HFF-Myc (cell line): Measurements from ENCODE around the gene KRTAP5-1.

Experiments
- DNase-seq: peaks from one replicate; pipeline ENCODE4 v3.0.0-alpha.2; 2011; ENCODE audit warnings: low read depth; ENCODE audit errors: extremely low read depth
- H3K4me3 ChIP-seq: replicated peaks from 2 replicates; pipeline ENCODE4 v1.5.1; 2011; ENCODE audit warnings: low read depth, mild to moderate bottlenecking, control low read depth, low read length
- CTCF ChIP-seq: IDR thresholded peaks from 2 replicates; pipeline ENCODE4 v1.5.1; 2012; ENCODE audit warnings: mild to moderate bottlenecking, low read depth, low read length, control low read depth; ENCODE audit errors: missing control alignments

Gene KRTAP5-1

GRCh38 chr11:1628506-1629325, 43.6 kb upstream of the KRTAP5-1 start:
- no peak overlapping the region for H3K4me3 ChIP-seq
- DNase-seq, result no peak
- TF ChIP-seq CTCF, result peak; percentile 96

GRCh38 chr11:1625541-1625940, 40.5 kb upstream of the KRTAP5-1 start:
- no peak for TF ChIP-seq CTCF
- no peak overlapping the region for H3K4me3 ChIP-seq
- no peak for DNase-seq

GRCh38 chr11:1624621-1625020, 39.5 kb upstream of the KRTAP5-1 start:
- no peak overlapping the region for H3K4me3 ChIP-seq
- TF ChIP-seq CTCF, result no peak
- no peak for DNase-seq

DNA sequence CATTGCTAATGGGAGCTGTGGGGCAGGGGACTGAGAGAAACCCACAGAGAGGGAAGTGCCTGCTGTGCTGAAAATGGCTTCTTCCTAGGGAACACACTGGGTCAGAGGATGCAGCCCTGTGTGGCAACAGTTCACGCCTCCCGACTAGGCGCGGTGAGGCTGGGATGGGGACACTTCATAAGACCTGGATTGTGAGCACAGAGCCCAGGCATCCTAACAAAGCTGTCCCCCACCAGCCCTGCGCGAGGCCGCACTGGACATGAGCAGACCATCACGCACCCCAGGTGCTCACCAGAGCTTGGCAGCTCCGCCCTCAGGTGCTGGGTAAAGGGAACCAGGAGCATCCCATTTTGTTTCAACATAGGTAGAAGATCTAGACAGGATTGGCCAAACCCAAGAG, 38.6 kb upstream of the KRTAP5-1 start:
- no peak overlapping the region for H3K4me3 ChIP-seq
- no peak for DNase-seq
- no peak for TF ChIP-seq CTCF

- no peak within 1 kb of the TSS for H3K4me3 ChIP-seq
- DNase-seq, result no peak
- TF ChIP-seq CTCF, result no peak
Measured at GRCh38 chr11:1622086-1622485, 37.0 kb upstream of the KRTAP5-1 start, which contains the start of gene KRTAP5-4. KRTAP5-4 (minus strand) TSS chr11:1622138; CDS start chr11:1622093, 45 bp downstream.

DNA sequence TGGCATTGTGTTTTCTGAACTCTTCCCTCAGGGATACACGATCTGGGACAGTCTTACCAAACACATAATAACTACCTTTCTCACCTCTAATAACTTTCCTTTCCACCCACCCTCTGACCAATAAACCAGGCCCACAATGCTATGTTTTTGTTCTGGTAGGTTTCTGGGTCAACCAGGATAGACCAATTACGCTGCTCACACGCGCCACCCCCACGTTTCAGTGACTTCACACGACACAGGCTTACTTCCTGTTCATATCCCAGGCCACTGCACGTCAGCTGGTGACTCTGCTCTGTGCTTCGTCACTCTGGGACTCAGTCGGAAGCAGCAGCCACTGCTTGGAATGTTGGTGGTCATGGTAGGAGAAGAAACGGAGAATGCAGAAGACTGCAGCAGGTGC, 34.4 kb upstream of the KRTAP5-1 start:
- TF ChIP-seq CTCF, result no peak

More for the DNA sequence above, 34.4 kb upstream of the KRTAP5-1 start:
- no peak for DNase-seq
- H3K4me3 ChIP-seq, result no peak overlapping the region
